Osteoblast (primary cell): ENCODE measurements around the gene EPB41L4B. TPM values are rescaled to one million over a fixed set of nuclear protein-coding genes. Genes with fewer than 3 reads are reported as not detected.
"Not testable (repeated sequence)": the region's sequence is repeated elsewhere in the genome, so short reads cannot be mapped to it uniquely, and the experiment has no call there.

Source experiments
- DNase-seq: peaks from one replicate; pipeline ENCODE4 v3.0.0; 2011; ENCODE audit warnings: low spot score, mixed read lengths; ENCODE audit not compliant: insufficient read length; ENCODE audit errors: missing footprints
- H2AFZ ChIP-seq: 2 replicates; pipeline ENCODE4 v1.6.0; 2011; ENCODE audit warnings: mild to moderate bottlenecking, low read length
- H3K27ac ChIP-seq: 2 replicates; pipeline ENCODE4 v1.5.1; 2011; ENCODE audit warnings: mild to moderate bottlenecking, low read depth, low read length, moderate library complexity
- H3K27me3 ChIP-seq: 2 replicates; pipeline ENCODE4 v1.6.0; 2012; ENCODE audit warnings: mild to moderate bottlenecking, control low read depth, inconsistent platforms, low read length, moderate library complexity; ENCODE audit not compliant: insufficient read depth
- H3K36me3 ChIP-seq: 2 replicates; pipeline ENCODE4 v1.5.1; 2011; ENCODE audit warnings: mild to moderate bottlenecking, low read length, control low read depth, moderate library complexity; ENCODE audit not compliant: insufficient read depth
- H3K4me1 ChIP-seq: 2 replicates; pipeline ENCODE4 v1.5.1; 2011; ENCODE audit warnings: mild to moderate bottlenecking, low read length, control low read depth, moderate library complexity; ENCODE audit not compliant: insufficient read depth
- H3K4me2 ChIP-seq: 2 replicates; pipeline ENCODE4 v1.6.0; 2011; ENCODE audit warnings: mild to moderate bottlenecking, low read length; ENCODE audit not compliant: insufficient read depth
- H3K4me3 ChIP-seq: fragments of 200-600 bp; sonication (generic); 3 replicates; pipeline ENCODE4 v1.5.1; 2012; ENCODE audit warnings: mild to moderate bottlenecking, low read length, inconsistent platforms; ENCODE audit not compliant: insufficient read depth
- H3K79me2 ChIP-seq: 2 replicates; pipeline ENCODE4 v1.6.0; 2012; ENCODE audit warnings: mild to moderate bottlenecking, low read length, control low read depth, inconsistent platforms; ENCODE audit not compliant: insufficient read depth
- H3K9me3 ChIP-seq: 2 replicates; pipeline ENCODE4 v1.5.1; 2011; ENCODE audit warnings: low read depth, low read length, control low read depth
- H4K20me1 ChIP-seq: 2 replicates; pipeline ENCODE4 v1.6.0; 2012; ENCODE audit warnings: mild to moderate bottlenecking, low read length, control low read depth; ENCODE audit not compliant: insufficient read depth
- CTCF ChIP-seq: IDR thresholded peaks from 2 replicates; pipeline ENCODE4 v1.5.1; 2011; ENCODE audit warnings: mild to moderate bottlenecking, low read depth, low read length, moderate library complexity; ENCODE audit errors: extremely low read depth
- total RNA-seq: library from RNA; depleted of rRNA; stranded (reverse); fragments of >200 nt; gene quantifications from 2 replicates; pipeline ENCODE4 v1.2.3, GENCODE V29; 2012

Gene EPB41L4B
- total RNA-seq, 1 donor: 2.2 TPM

DNA sequence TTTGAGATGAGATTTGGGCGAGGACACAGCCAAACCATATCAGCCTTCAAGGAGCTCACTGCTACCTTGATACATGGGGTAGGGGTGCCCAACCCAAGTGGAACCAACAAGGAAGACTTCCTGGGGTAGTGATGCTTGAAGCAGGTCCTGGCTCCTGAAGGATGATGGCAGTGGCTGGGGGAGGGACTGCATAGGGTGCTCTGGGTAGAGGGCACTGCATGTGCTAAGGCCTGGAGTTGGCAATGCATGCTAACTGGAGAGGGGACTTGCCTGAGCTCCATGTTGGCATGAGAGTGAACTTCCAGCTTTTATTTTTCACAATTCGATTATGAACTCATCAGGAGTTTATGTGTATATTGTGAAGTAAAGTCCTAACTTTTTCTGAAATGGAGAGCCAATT lies 95.2 kb downstream of the EPB41L4B start:
- no peak for DNase-seq
- Histone ChIP-seq H3K4me1 (no peaks in the 10 kb centered on the region), H2AFZ (no peak overlapping the region), H3K4me2 (no peak overlapping the region), H4K20me1 (no peaks in the 10 kb centered on the region), H3K79me2 (no peaks in the 10 kb centered on the region), H3K27me3 (peaks cover 12% of the 10 kb centered on the region), H3K9me3 (no peaks in the 10 kb centered on the region), H3K36me3 (no peaks in the 10 kb centered on the region), H3K4me3 (no peak overlapping the region), H3K27ac (no peak overlapping the region)
- no peak for TF ChIP-seq CTCF

DNA sequence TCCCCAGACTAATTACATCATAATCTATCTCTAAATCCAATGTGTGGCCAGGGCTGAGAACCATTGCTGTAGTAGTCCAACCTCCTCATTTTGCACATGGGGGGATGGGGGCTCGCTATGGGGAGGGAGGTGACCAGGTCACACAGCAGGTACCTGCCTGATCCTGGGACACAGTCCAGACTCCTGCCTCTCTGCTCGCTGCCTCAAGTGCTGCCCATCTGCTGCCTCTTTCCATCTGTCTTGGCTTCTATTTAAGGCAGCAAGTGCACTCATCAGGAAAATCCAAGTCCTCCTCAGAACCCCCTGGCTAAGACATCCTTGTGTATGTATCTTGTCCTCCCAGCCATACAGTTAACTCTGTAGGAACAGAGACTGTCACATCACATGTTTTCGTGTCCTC lies 96.1 kb downstream of the EPB41L4B start:
- Histone ChIP-seq H3K27me3 (peaks cover 20% of the 10 kb centered on the region), H4K20me1 (no peaks in the 10 kb centered on the region), H3K9me3 (no peaks in the 10 kb centered on the region), H3K4me1 (no peaks in the 10 kb centered on the region), H3K27ac (no peak overlapping the region), H3K36me3 (no peaks in the 10 kb centered on the region), H3K4me3 (no peak overlapping the region), H3K79me2 (no peaks in the 10 kb centered on the region), H2AFZ (no peak overlapping the region), H3K4me2 (no peak overlapping the region)
- no peak for TF ChIP-seq CTCF
- DNase-seq: no peak

GRCh38 chr9:109218242-109218641 lies 102.6 kb downstream of the EPB41L4B start:
- H3K27me3 ChIP-seq: peaks cover 49% of the 10 kb centered on the region
- not testable (repeated sequence) for H3K79me2 ChIP-seq, H3K27ac ChIP-seq, H3K36me3 ChIP-seq, H3K4me1 ChIP-seq, DNase-seq, H3K4me3 ChIP-seq, H4K20me1 ChIP-seq, H3K4me2 ChIP-seq, H3K9me3 ChIP-seq, H2AFZ ChIP-seq

GRCh38 chr9:109214414-109214813 lies 106.4 kb downstream of the EPB41L4B start:
- no peak for DNase-seq
- Histone ChIP-seq H3K79me2 (no peaks in the 10 kb centered on the region), H4K20me1 (no peaks in the 10 kb centered on the region), H3K4me1 (no peaks in the 10 kb centered on the region), H3K27me3 (peaks cover 56% of the 10 kb centered on the region), H3K27ac (no peak overlapping the region), H3K4me2 (no peak overlapping the region), H3K36me3 (no peaks in the 10 kb centered on the region), H2AFZ (no peak overlapping the region), H3K9me3 (no peaks in the 10 kb centered on the region), H3K4me3 (no peak overlapping the region)
- TF ChIP-seq CTCF: no peak
